ENCODE measurements around the gene ERC2. TPM values are rescaled to one million over a fixed set of nuclear protein-coding genes. Genes with fewer than 3 reads are reported as not detected.

ERC2 gene
- total RNA-seq, 3 donors from 2014 or later (not counting 1 experiment from before 2014, with no cell fraction given), result not detected

DNA sequence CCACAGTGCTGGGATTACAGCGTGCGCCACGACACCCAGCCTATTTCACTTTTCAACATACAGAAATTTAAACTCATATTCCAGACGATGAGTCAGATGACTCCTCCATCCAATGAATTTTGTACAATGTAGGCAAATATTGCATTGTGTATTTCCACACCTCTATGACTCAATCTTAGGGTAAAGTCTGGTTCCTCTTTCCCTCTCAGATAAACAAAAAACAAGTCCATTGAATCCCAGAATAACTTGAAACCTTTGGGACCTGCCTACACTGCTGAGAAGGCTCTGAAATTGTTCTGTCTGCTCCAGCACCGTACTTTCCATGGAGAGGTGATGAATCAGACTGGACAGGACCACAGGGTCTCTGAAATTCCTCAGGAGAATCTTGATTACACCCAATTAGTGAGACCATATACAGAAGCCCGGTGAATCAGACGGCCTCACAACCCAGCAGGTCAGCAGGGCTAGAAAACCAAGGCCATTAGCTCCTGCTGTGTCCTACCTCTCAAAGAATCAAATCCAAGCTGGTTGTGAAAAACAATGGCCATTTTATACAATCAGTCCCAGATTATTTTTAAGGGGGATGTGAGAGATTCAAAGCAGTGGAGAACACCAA, 112.6 kb downstream of the ERC2 start:
- no peaks in the 10 kb centered on the region for H3K36me3 Mint-ChIP-seq
- no peak for DNase-seq
- no peak overlapping the region for H3K4me3 ChIP-seq (ENCODE audit: low read length)

DNA sequence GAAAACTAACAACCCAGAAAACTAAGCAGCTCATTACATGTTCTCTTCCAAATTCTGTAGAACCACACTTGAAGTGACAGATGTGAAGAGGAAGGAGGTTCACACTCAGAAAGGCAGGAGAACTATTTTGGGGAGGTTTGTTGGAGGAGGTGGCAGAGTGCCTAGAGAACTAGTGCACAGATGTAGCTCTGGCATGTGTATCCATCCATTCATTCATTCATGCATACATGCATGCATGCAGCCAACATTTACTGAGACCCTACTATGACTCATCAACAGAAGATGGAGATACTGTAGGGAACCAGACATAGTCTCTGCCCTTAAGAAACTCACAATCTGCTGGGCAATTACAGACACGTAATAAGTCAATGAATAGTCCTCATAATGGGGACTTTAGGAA, 116.7 kb downstream of the ERC2 start:
- TF ChIP-seq CTCF (IDR thresholded peaks at IDR 0.05), result no peak
- no peaks in the 10 kb centered on the region for H3K9me3 ChIP-seq (ENCODE audit: control insufficient read depth, insufficient read depth, low read length)
- no peak for DNase-seq
- no peak overlapping the region for H3K4me3 ChIP-seq (ENCODE audit: low read length)
- no peaks in the 10 kb centered on the region for H3K36me3 ChIP-seq (ENCODE audit: control insufficient read depth, insufficient read depth, low read length)
- no peak overlapping the region for H3K27ac ChIP-seq (ENCODE audit: low read length)
- H3K4me1 ChIP-seq (ENCODE audit: control insufficient read depth, insufficient read depth, low read length), result no peaks in the 10 kb centered on the region
- H3K36me3 Mint-ChIP-seq, result no peaks in the 10 kb centered on the region
- no peaks in the 10 kb centered on the region for H3K4me1 Mint-ChIP-seq
- WGBS (ENCODE audit: insufficient coverage), result 77% methylated on average over 1 of the region's 1 CpG
- H3K27me3 Mint-ChIP-seq (ENCODE audit: low read depth in 2 of 2), result peaks cover 2 to 16% of the 10 kb centered on the region in 2 donors
- no peaks in the 10 kb centered on the region for H3K9me3 Mint-ChIP-seq
- H3K27ac Mint-ChIP-seq, result no peak overlapping the region
- ATAC-seq, result no peak
- intact Hi-C loops (cut with micrococcal nuclease), result no loop called here
- no peaks in the 10 kb centered on the region for H3K27me3 ChIP-seq (ENCODE audit: control insufficient read depth, insufficient read depth, low read length)
- H3K4me3 Mint-ChIP-seq, result no peak overlapping the region

More for the DNA sequence above, 112.6 kb downstream of the ERC2 start:
- WGBS (ENCODE audit: insufficient coverage), result 84% methylated on average over 7 of the region's 7 CpGs
- H3K36me3 ChIP-seq (ENCODE audit: control insufficient read depth, insufficient read depth, low read length), result no peaks in the 10 kb centered on the region
- intact Hi-C loops (cut with micrococcal nuclease), result no loop called here
- no peaks in the 10 kb centered on the region for H3K9me3 Mint-ChIP-seq
- H3K4me3 Mint-ChIP-seq, result no peak overlapping the region
- H3K27me3 ChIP-seq (ENCODE audit: control insufficient read depth, insufficient read depth, low read length), result no peaks in the 10 kb centered on the region
- no peaks in the 10 kb centered on the region for H3K9me3 ChIP-seq (ENCODE audit: control insufficient read depth, insufficient read depth, low read length)
- H3K27ac ChIP-seq (ENCODE audit: low read length), result no peak overlapping the region
- ATAC-seq, result no peak
- H3K4me1 ChIP-seq (ENCODE audit: control insufficient read depth, insufficient read depth, low read length), result no peaks in the 10 kb centered on the region
- H3K4me1 Mint-ChIP-seq, result no peaks in the 10 kb centered on the region
- no peak for TF ChIP-seq CTCF (IDR thresholded peaks at IDR 0.05)
- peaks cover 0 to 15% of the 10 kb centered on the region in 2 donors for H3K27me3 Mint-ChIP-seq (ENCODE audit: low read depth in 2 of 2)
- H3K27ac Mint-ChIP-seq, result no peak overlapping the region

GRCh38 chr3:56347219-56347871, 120.9 kb downstream of the ERC2 start:
- H3K36me3 ChIP-seq (ENCODE audit: control insufficient read depth, insufficient read depth, low read length), result no peaks in the 10 kb centered on the region
- intact Hi-C loops (cut with micrococcal nuclease), result no loop called here
- ATAC-seq (no peak), DNase-seq (peak in 1 of 2 donors; percentile 7)
- Mint-ChIP-seq H3K4me1 (no peaks in the 10 kb centered on the region), H3K27me3 (ENCODE audit: low read depth in 2 of 2) (peaks cover 8 to 16% of the 10 kb centered on the region in 2 donors), H3K4me3 (no peak overlapping the region), H3K9me3 (no peaks in the 10 kb centered on the region), H3K36me3 (no peaks in the 10 kb centered on the region), H3K27ac (no peak overlapping the region)
- H3K9me3 ChIP-seq (ENCODE audit: control insufficient read depth, insufficient read depth, low read length), result no peaks in the 10 kb centered on the region
- 34% methylated on average over 5 of the region's 5 CpGs for WGBS (ENCODE audit: insufficient coverage)
- no peak overlapping the region for H3K4me3 ChIP-seq (ENCODE audit: low read length)
- no peaks in the 10 kb centered on the region for H3K27me3 ChIP-seq (ENCODE audit: control insufficient read depth, insufficient read depth, low read length)
- TF ChIP-seq CTCF (IDR thresholded peaks at IDR 0.05), result no peak
- no peaks in the 10 kb centered on the region for H3K4me1 ChIP-seq (ENCODE audit: control insufficient read depth, insufficient read depth, low read length)
- H3K27ac ChIP-seq (ENCODE audit: low read length), result no peak overlapping the region

Measured in natural killer cell (primary cell).